Activated CD4-positive, alpha-beta T cell treated with anti-CD3 and anti-CD28 coated beads, Interleukin-2, Interleukin-4, amounts not matched to agents 100 ng/mL and 50 ng/mL, durations not matched to agents 16 hours and 8 hours (primary cell): ENCODE measurements around the gene MYO5B.

ENCODE experiments used
- DNase-seq: peaks from one replicate; pipeline ENCODE4 v3.0.0-alpha.2; 2020; ENCODE audit warnings: low spot score

MYO5B gene

DNA sequence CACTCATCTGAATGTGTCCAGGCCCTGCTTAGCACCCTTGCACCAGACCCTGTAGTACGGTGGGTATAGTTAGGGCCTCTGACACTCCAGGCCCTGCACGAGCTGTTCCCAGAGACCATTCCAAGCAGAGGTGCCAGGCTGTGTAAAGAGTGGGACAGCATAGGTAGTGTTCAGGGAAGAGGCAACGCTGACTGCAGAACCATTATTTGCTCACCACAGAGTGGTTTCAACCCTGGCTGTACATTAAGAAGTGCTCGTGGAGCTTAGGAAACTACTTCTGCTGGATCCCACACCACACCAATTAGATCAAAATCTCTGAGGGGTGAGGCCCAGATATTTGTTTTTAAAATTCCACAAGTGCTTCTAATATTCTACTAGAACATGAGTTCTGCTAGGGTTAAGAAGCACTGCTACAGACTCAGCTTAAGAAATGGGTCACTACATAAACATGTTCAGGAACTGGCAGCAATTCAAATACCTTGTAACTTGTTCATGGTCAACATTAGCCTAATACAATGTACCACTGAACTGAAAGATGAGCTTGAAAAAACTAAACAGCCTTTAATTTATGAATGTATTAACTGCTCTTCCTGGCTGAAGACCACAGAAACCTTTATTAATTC is 183.0 kb downstream of the MYO5B start:
- no peak for DNase-seq

DNA sequence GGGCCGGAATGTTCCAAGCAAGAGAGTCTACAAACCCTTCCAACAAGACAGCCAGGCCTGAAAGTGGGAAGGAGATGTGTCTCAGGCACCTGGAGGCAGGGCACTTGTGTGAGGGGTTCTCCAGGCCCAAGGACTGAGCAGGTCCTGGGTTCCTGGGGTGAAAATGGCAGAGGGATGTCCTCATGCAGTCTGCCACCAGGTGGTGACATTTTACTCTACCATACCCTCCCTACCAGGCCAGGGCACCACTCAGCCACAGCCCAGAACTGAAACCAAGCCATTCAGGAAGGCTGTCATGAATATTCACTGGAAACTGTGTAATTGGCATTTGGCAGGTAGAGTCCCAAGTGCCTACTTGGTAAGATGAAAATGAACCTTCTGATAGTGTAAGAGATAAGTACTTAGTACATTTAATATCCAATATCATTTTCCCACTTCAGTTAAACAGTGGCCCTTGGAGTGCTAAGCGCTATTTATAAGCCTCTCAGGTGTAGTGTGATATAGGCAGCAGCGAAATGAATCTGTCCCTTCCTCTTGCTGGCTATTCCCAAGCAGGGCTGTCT is 185.1 kb downstream of the MYO5B start:
- DNase-seq: peak; percentile 56

- DNase-seq: no peak
Observed at GRCh38 chr18:50008306-50008705, 186.6 kb downstream of the MYO5B start.

- DNase-seq: no peak
Observed at GRCh38 chr18:50006470-50007046, 188.4 kb downstream of the MYO5B start.

DNA sequence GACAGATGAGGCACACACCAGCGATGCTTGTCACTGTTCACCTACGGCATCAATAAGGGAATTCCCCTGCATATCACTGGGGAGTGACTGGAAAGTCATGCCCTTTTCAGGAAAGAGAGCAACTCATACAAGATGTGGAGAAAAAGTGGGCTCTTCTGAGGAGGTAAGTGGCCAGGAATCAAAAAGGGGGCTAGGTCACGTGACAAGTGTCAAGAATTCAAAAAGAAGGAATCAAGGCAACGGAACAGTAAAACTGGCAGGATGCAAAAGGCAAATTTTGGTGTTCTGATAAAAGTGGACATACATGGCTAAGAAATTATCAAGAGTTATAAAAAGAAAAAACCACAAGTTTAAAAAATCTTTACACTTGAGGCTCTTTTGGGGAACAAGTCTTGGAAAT is 190.9 kb downstream of the MYO5B start:
- DNase-seq: no peak

- no peak for DNase-seq
Observed at GRCh38 chr18:50002781-50003180, 192.2 kb downstream of the MYO5B start.

DNA sequence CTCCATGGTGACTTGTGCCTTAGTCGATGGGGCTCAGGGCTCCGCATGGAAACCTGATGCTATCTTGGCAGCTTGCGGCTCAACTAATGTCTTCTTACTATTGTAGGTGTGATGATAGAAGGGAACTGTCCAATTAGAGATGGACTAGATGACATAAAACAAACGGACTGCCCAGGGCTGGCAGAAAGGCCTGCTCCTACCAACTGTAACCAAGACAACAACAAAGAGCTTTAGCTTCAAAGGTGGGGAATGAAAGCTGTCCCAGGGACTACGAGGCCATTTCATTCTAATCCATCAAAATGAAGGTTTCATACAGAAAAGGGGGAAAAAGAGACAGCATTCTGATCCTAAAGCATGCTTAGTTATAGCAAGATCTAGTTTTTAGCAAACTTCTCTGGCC is 194.7 kb downstream of the MYO5B start:
- no peak for DNase-seq

GRCh38 chr18:49999128-49999527 is 195.8 kb downstream of the MYO5B start:
- DNase-seq: no peak

GRCh38 chr18:49997558-49997957 is 197.4 kb downstream of the MYO5B start:
- DNase-seq: no peak

- DNase-seq: no peak
Observed at GRCh38 chr18:49994410-49994809, 200.5 kb downstream of the MYO5B start.

- DNase-seq: no peak
Observed at GRCh38 chr18:49993299-49993698, 201.6 kb downstream of the MYO5B start.

DNA sequence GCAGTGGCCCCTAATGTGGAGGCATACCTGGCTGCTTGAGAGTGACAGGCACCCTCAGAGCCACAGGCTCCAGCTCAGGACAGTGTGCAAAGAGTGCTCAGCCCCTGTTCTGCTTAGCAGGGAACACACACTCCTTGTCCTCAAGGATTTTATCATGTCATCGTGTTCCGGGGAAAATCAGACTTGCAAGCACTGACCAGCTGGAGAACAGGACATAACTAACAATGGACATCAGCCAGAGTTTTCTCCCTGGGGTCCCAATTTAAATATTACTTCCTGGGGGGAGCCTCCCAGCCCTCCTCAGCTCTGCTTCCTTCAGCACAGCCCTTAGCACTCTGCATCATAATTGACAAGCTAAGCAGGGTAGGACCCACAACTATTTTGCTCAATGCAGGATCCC is 206.2 kb downstream of the MYO5B start:
- DNase-seq: no peak

DNA sequence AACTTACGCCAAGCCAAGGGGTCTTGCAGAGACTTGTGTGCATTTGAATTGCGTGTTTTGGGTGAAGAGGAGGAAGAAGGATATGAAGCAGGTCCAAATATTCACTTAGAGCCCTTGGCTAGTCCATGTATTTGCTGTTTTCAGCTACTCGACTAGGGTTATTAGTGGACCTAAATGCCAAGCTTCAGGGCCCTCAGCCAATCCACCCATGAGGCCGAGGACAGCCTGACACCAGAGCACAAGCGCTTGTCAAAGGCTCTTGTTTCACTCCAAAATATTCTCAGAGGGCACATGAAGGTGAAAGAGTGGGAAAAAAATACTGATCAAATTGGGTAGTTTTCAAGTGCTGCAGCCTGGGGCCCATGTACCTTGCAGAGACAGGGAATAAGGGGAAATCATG is 206.8 kb downstream of the MYO5B start:
- DNase-seq: no peak

DNA sequence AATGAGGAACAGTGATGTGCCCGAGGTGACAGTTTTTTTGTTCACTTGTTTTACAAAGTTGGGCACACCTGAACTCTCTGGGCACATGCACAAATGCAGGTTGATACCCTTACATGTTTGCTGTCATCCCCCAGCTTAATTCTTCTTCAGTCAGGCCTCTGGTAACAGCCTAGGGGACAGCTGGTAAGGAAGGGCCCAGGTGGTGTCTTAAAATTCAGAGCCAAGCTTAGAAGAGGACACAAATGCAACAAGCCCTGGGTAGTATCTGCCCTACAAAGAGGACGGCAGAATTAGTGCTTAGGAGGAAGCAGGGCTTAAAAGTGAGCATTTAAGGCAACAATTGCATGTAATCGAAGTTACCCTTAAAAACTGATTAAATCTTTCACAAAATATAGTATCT is 209.7 kb downstream of the MYO5B start:
- DNase-seq: no peak

- no peak for DNase-seq
Observed at GRCh38 chr18:49980896-49981295, 214.1 kb downstream of the MYO5B start.

GRCh38 chr18:49976795-49977560 is 218.0 kb downstream of the MYO5B start:
- no peak for DNase-seq

DNA sequence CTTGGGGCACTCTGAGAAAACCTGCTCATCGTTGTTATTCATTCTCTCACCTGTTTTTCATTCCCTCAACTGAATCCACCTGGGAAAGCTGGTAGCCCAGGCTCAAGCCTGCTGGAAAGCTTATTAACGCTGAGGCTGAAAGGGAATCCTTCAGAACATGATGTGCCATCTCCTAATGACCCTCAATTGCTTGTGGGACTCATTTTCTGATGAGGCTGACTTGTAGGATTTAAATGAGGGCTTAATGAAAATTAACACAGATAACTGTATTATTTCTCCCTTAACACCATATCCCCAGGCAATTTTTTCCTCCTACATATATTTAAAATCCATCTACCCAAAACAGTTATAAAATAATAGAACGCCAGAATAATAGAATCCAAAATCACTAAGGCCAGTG is 218.9 kb downstream of the MYO5B start:
- no peak for DNase-seq

DNA sequence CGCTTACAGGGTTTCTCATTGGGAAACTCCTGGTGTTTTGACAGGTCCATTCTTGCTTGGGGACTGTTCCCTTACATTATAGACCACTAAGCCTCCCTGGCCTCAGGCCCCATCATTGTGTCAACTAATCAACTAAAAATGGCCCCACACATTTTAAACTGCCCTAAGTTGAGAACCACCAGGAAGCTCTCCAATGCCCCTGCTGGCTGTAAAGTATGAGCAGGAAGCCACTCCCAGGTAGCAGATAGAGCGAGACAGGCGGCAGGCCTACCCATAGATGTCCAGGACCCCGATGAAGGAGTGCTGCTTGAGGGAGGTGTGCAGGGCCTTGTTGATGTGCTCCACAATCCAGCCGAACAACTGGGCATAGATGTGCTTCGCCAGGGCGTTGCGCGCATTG is 220.9 kb downstream of the MYO5B start:
- DNase-seq: no peak

GRCh38 chr18:49973592-49973991 is 221.4 kb downstream of the MYO5B start:
- no peak for DNase-seq

DNA sequence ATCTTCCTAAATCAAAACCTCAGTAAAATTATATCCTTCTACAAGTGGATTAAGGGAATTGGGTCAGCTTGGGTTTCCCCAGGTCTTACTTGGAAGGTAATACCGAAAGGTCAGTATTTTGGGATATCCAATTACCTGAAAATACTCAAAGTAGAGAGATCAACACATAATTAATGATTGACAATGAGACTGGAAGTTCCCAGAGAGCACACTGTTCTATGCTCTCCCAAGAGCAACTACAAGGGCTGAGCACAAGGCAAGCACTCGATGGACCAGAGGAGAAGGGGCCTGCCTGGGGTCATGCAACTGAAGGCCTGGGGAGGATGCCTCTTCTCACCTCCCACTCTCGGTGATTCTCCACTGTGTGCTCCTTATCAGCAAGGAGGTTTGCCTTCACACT is 222.4 kb downstream of the MYO5B start:
- no peak for DNase-seq

- no peak for DNase-seq
Observed at GRCh38 chr18:49971462-49971861, 223.5 kb downstream of the MYO5B start.

GRCh38 chr18:49970319-49970718 is 224.6 kb downstream of the MYO5B start:
- DNase-seq: no peak

DNA sequence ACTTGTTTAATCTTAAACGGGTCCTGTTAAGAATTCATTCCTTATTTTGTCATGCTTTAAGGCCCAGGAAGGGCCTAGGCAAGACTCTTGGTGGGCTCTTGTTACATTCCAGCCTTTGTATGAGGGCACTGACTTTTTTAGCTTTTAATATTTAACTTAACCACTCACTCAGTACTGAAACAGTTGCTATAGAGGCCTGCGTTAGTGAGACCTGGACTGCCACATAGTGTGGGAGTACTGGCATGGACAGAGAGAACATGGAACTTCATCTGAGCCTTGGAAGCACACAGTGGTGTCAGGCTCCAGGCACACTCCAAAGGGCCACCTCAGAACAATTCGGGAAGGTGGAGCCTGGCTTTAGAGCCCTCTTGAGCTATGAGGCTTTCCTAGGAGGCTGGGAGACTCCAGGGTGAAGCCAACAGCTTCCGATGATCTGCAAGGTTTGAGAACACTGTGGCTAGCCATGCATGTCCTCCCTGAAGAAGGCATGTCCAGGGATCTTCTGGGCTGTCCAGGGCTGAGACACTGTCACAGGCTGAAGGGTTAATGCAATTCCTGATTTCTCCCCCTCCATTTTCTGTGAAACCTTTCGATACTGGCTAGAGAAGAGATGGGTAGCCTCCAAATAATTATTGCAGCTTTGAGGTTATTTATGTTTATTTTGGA is 226.2 kb downstream of the MYO5B start:
- DNase-seq: no peak
